Testis (tissue), 3 donors: ENCODE measurements around the gene PRKAR2B. TPM values are rescaled to one million over a fixed set of nuclear protein-coding genes. Genes with fewer than 3 reads are reported as not detected.

ENCODE experiments used
- DNase-seq: peaks from one replicate; pipeline ENCODE4 v3.0.0-alpha.2; 2019
- H3K27ac ChIP-seq, 2 donors: fragments of 200-600 bp; sonication (generic); one replicate each; pipeline ENCODE4 v1.5.1; 2019
- H3K27me3 ChIP-seq: fragments of 200-600 bp; sonication (generic); one replicate; pipeline ENCODE4 v1.5.1; 2019
- H3K36me3 ChIP-seq: fragments of 200-600 bp; sonication (generic); one replicate; pipeline ENCODE4 v1.5.1; 2017; ENCODE audit warnings: low read depth; ENCODE audit errors: missing control alignments
- H3K4me1 ChIP-seq: fragments of 200-600 bp; sonication (generic); one replicate; pipeline ENCODE4 v1.5.1; 2019
- H3K4me3 ChIP-seq, 2 donors: fragments of 200-600 bp; sonication (generic); one replicate each; pipeline ENCODE4 v1.5.1; 2017 to 2019
- H3K9me3 ChIP-seq: fragments of 200-600 bp; sonication (generic); one replicate; pipeline ENCODE4 v1.5.1; 2017
- POLR2A ChIP-seq: fragments of 450-650 bp; IDR thresholded peaks from one replicate; pipeline ENCODE4 v1.6.1; 2017; ENCODE audit warnings: antibody characterized with exemption, mild to moderate bottlenecking, moderate library complexity
- WGBS, 2 donors: methylation state at CpG; one replicate each; pipeline ENCODE4 v1.1.5; 2018; 5-methylcytosine and 5-hydroxymethylcytosine counted together
- intact Hi-C: fragments of 100-400 bp; cut with DNase I; formaldehyde crosslinking; loops from one replicate; pipeline ENCODE4 v1.15.1; 2023; ENCODE audit warnings: low total_unique reads
- polyA plus RNA-seq: library from polyadenylated mRNA; stranded (reverse); fragments of 350-450 nt; fragmentation: Illumina TruSeq; extraction: RNeasy Lipid Tissue Mini Kit (QIAGEN cat#74804); gene quantifications from one replicate; pipeline ENCODE4 v1.2.3, GENCODE V29; 2014; ENCODE audit warnings: low read depth, low replicate concordance; ENCODE audit not compliant: insufficient read depth
- total RNA-seq, 2 donors: library from RNA; depleted of rRNA; stranded (reverse); fragments of >200 nt; gene quantifications; one replicate each; pipeline ENCODE4 v1.2.3, GENCODE V29; 2016
- TF ChIP-seq, protein P1 (sequence below), 3 experiments: fragments of 450-650 bp in 2 of 3; fragments of 200-600 bp in 1 of 3; sonication (generic) in 1 of 3; IDR thresholded peaks; one replicate each; pipeline ENCODE4 v1.5.1; 2016 to 2019; ENCODE audit warnings: antibody characterized with exemption in 3 of 3, mild to moderate bottlenecking in 2 of 3, moderate library complexity in 1 of 3

The PRKAR2B gene
- total and polyA plus RNA-seq, 3 donors from 2014 or later: 51.7 to 81.8 (median 66.3) TPM

DNA sequence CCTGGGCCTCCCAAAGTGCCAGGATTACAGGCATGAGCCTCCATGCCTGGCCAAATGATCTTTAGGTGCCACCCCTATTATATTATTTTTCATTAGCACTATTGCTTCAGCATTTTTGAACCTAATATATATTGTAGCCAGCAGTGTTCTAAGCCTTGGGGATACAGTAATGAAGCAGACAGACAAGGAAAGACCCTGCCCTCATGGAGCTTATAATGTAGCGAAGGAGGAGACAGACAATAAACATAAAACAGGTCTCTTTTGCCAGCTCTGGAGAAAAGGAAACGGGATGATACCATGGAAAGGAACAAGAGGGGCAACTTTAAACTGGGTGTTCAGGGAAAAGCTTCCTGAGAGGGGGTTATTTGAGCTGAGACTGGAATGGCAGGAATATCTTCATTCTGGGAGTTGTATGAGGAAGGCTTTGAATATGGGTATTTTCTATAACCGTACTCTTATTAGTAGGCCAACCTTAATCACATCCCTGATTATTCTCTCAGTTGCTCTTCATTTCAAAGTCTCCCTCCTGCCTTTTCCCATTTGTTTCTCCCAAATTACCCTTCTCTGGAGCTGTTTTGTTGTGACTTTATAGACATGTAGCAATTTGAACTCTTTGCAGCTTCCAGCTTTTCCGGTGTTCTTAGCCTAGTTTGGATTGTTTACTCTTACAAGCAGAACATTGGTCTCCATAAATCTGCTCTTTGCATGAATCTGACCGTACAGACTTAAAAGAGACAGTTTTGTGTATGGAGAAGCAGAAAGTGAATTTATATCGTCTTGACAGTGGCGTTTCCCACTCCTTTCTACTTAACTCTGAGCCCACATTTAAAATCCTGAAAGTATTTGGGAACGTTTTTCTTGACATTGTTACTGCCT is 19.0 kb downstream of the PRKAR2B start:
- WGBS, 2 donors: 50 to 54% methylated on average over 8 of the region's 8 CpGs
- Histone ChIP-seq H3K27ac (peak overlapping the region; percentile 13 to 42), H3K27me3 (no peaks in the 10 kb centered on the region), H3K9me3 (no peaks in the 10 kb centered on the region), H3K4me3 (no peak overlapping the region), H3K36me3 (no peaks in the 10 kb centered on the region), H3K4me1 (peaks cover 28% of the 10 kb centered on the region)
- TF ChIP-seq POLR2A: no peak
- TF ChIP-seq, protein P1, sequence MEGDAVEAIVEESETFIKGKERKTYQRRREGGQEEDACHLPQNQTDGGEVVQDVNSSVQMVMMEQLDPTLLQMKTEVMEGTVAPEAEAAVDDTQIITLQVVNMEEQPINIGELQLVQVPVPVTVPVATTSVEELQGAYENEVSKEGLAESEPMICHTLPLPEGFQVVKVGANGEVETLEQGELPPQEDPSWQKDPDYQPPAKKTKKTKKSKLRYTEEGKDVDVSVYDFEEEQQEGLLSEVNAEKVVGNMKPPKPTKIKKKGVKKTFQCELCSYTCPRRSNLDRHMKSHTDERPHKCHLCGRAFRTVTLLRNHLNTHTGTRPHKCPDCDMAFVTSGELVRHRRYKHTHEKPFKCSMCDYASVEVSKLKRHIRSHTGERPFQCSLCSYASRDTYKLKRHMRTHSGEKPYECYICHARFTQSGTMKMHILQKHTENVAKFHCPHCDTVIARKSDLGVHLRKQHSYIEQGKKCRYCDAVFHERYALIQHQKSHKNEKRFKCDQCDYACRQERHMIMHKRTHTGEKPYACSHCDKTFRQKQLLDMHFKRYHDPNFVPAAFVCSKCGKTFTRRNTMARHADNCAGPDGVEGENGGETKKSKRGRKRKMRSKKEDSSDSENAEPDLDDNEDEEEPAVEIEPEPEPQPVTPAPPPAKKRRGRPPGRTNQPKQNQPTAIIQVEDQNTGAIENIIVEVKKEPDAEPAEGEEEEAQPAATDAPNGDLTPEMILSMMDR (IDR thresholded peaks at IDR 0.05): no peak
- intact Hi-C loops: no loop called here
- no peak for DNase-seq

DNA sequence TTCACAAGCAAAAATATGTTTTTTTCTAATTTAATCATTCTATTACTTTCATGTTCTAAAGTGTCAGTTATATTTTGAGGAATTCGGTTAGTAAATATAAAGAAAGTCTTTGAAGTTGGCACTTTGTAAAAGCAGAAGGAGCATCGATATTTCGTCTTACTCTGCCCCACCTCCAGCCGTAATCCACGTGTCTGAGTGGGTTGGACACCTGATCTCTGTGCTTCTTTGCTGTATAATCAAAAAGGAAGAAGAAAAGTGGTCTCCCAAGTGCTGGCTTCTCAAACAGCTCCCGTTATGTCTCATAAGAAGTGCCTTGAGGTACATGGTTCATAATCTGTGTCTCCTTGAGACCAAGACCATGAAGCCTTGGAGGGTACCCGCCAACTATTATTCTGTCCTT is 19.8 kb downstream of the PRKAR2B start:
- H3K4me1 ChIP-seq: peaks cover 33% of the 10 kb centered on the region
- no peaks in the 10 kb centered on the region for H3K36me3 ChIP-seq
- H3K27me3 ChIP-seq: no peaks in the 10 kb centered on the region
- no peak for DNase-seq
- intact Hi-C loops: no loop called here
- H3K4me3 ChIP-seq: no peak overlapping the region
- TF ChIP-seq, protein P1 (IDR thresholded peaks at IDR 0.05): no peak
- TF ChIP-seq POLR2A: no peak
- peak overlapping the region; percentile 27 to 38 for H3K27ac ChIP-seq
- H3K9me3 ChIP-seq: no peaks in the 10 kb centered on the region
- 44 to 45% methylated on average over 7 of the region's 7 CpGs for WGBS, 2 donors

DNA sequence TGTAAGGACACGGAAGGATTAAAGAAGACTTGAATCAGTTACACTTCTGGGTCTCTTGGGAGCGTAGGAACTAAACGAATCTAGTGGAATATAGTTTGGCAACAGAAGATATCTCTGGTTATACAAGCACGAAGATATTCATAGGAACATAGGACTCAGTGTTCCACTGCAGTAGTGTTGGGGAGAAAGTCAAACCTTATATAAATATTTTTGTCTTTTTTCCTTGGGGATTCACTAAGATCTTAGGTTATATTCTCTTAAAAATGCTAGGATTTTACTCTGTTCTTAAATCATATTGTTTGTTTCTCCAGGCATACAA is 21.4 kb downstream of the PRKAR2B start:
- intact Hi-C loops: no loop called here
- H3K36me3 ChIP-seq: no peaks in the 10 kb centered on the region
- H3K4me1 ChIP-seq: peaks cover 38% of the 10 kb centered on the region
- peak overlapping the region in 1 of 2 donors; percentile 3 for H3K27ac ChIP-seq
- no peaks in the 10 kb centered on the region for H3K27me3 ChIP-seq
- no peaks in the 10 kb centered on the region for H3K9me3 ChIP-seq
- no peak for DNase-seq
- TF ChIP-seq POLR2A: no peak
- TF ChIP-seq, protein P1 (IDR thresholded peaks at IDR 0.05): no peak
- WGBS, 2 donors: 29 to 45% methylated on average over 4 of the region's 4 CpGs
- H3K4me3 ChIP-seq: no peak overlapping the region

DNA sequence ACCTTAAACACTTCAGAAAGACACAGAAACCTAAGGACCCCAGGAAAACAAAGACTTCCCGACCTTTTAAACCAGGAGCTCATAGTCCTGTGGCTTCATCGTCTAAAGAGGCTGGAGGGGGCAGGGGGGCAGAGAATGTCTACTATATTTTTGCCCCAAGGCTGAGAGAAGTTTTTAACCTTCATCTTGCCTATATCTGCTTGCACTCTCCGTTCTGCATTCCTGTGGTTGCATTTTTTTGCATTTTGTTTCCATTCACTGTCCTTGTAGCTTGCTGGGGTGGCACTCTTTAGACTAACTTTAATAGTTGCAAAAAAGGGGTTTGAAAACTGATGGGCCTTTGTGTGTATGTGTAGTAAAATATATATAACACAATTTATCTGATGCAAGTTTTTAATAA is 23.7 kb downstream of the PRKAR2B start:
- intact Hi-C loops: no loop called here
- no peak for DNase-seq
- no peaks in the 10 kb centered on the region for H3K27me3 ChIP-seq
- H3K36me3 ChIP-seq: no peaks in the 10 kb centered on the region
- no peak overlapping the region for H3K27ac ChIP-seq
- 35 to 50% methylated on average over 3 of the region's 3 CpGs for WGBS, 2 donors
- no peak for TF ChIP-seq POLR2A
- TF ChIP-seq, protein P1 (IDR thresholded peaks at IDR 0.05): no peak
- no peaks in the 10 kb centered on the region for H3K9me3 ChIP-seq
- no peak overlapping the region for H3K4me3 ChIP-seq
- peaks cover 38% of the 10 kb centered on the region for H3K4me1 ChIP-seq

DNA sequence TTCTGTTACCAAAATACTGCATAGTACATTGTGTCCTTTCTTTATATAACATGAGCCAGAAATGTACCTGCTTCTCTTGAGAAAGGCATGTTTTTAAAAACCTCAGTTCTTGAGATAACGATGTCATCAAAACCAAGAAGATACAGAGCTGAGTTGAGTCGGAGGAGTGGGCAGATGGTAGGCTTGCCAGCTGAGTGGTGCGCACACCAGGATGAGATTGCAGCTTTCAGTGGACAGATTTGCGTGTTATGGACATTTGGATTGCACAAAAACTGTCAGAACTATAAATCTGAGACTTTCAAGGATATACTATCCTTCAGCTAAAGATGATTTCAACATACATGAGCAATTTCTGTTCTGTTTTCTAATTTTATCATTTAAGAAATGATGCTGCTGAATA is 25.0 kb downstream of the PRKAR2B start:
- Histone ChIP-seq H3K9me3 (no peaks in the 10 kb centered on the region), H3K27me3 (no peaks in the 10 kb centered on the region), H3K4me1 (peaks cover 29% of the 10 kb centered on the region), H3K36me3 (no peaks in the 10 kb centered on the region), H3K27ac (peak overlapping the region in 1 of 2 donors; percentile 8), H3K4me3 (no peak overlapping the region)
- DNase-seq: peak; percentile 50
- TF ChIP-seq, protein P1 (IDR thresholded peaks at IDR 0.05): no peak
- TF ChIP-seq POLR2A: no peak
- intact Hi-C loops: no loop called here
- 41 to 66% methylated on average over 4 of the region's 4 CpGs for WGBS, 2 donors
